GM21825 (cell line): Measurements from ENCODE around the gene MYBPC1.
"Not testable (repeated sequence)": the region's sequence is repeated elsewhere in the genome, so short reads cannot be mapped to it uniquely, and the experiment has no call there.

ENCODE experiments used
- ATAC-seq: cut with Tn5 transposase; IDR thresholded peaks from one replicate; pipeline ENCODE4 v1.9.1; 2021; ENCODE audit warnings: mild to moderate bottlenecking, moderate library complexity; ENCODE audit not compliant: unreplicated experiment

MYBPC1 gene

DNA sequence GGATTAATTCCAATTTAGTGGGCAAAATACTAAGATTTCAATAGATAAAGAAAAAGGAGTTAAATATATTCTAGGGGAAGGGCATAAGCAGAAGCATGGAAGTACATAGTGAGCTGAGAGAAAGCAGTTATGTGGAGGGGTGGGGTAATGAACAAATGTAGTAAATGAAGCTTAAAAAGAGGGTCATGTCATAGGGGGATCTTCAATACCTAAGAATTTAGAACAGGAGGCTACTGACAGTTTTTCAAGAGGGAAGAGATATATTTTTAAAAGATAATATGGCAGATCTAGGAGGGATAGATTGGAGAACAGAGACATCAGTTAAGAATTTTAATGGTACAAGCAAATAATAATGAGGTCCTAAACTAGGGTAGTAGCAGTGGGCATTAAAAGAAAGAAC lies 135.1 kb downstream of the MYBPC1 start:
- ATAC-seq = no peak

DNA sequence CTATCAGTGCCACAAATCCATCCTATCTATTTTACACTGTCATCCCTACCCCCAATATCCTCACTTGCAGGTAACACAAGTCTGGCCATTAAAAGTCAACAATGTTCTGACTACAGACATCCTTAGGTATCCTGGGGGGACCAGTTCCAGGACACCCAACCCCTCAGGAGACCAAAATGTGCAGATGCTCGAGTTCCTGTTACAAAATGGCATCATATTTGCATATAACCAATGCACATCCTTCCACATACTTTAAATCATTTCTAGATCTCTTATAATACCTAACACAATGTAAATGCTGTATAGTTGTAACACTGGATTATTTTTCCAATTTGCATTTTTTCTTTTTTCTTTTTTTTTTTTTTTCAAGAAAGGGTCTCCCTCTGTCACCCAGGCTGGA lies 137.5 kb downstream of the MYBPC1 start:
- no peak for ATAC-seq

DNA sequence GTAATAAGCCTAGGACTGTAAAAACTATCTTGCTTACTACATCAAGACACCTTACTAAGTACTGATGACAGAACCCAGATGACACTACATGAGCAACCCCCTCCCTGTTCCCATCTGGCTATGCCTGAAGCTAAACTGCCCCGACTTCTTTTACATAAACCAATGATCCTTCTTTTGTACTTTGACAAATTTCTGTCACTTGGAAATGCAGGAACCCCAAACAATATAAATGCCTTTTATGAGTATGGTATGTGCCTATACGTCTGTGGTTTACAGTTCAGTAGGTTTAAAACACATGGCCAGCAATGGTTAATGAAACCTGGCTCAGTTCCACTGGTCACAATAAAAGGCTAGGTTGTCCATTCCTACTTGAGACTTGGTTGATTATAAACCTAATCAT lies 138.4 kb downstream of the MYBPC1 start:
- no peak for ATAC-seq

DNA sequence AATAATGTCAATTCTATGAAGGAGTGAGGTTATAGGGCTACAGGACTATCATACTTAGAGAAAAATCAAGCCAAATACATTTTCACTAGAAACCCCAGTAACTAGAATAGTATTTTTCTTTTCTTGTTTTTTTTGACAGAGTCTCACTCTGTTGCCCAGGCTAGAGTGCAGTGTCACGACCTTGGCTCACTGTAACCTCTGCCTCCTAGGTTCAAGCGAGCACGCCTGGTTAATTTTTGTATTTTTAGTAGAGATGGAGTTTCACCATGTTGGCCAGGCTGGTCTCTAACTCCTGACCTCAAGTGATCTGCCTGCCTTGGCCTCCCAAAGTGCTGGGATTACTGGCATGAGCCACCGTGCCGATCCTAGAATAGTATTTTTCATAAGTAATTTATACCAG lies 139.7 kb downstream of the MYBPC1 start:
- ATAC-seq = not testable (repeated sequence)
